ENCODE measurements around the gene GPAM.

GPAM gene

DNA sequence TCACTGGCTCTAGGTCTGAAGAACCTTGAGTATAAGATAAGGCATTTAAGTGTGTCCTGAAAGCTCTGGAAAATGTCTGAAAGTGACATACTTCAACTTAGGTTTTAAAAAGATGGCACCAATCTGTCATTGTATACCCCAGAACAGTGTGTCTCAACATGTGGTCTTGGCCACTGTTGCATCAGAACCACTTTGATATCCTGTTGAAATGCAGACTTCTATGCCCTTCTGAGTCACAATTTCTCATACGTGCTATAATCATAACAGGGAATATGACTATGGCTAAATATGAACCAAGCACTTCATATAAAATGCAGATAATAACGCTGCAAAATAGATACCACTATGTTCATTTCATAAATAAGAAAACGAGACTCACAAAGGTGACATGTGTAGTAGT is 38.0 kb upstream of the GPAM start:
- DNase-seq, result no peak
- Histone ChIP-seq H3K9me3 (ENCODE audit: insufficient read depth, low read length, severe bottlenecking) (peaks cover 1% of the 10 kb centered on the region), H3K4me1 (ENCODE audit: insufficient read depth, low read length) (no peaks in the 10 kb centered on the region), H3K4me3 (ENCODE audit: low read depth in 1 of 2, low read length in 2 of 2) (no peak overlapping the region), H3K27me3 (ENCODE audit: insufficient read depth, low read length, poor library complexity) (peaks cover 2% of the 10 kb centered on the region), H2AFZ (ENCODE audit: low read depth, low read length) (no peak overlapping the region), H3K27ac (ENCODE audit: low read length) (no peak overlapping the region), H3K9ac (ENCODE audit: low read depth, low read length) (no peak overlapping the region), H4K20me1 (ENCODE audit: insufficient read depth, low read length) (no peaks in the 10 kb centered on the region), H3K79me2 (ENCODE audit: insufficient read depth, low read length) (no peaks in the 10 kb centered on the region), H3K4me2 (ENCODE audit: insufficient read depth, low read length) (no peak overlapping the region), H3K36me3 (ENCODE audit: insufficient read depth, low read length) (no peaks in the 10 kb centered on the region)
- ATAC-seq (ENCODE audit: insufficient read depth, low read depth), result no peak
- no peak for TF ChIP-seq EZH2 (IDR thresholded peaks at IDR 0.05; ENCODE audit: borderline replicate concordance, low read depth, low read length, severe bottlenecking)
- TF ChIP-seq, protein P1, sequence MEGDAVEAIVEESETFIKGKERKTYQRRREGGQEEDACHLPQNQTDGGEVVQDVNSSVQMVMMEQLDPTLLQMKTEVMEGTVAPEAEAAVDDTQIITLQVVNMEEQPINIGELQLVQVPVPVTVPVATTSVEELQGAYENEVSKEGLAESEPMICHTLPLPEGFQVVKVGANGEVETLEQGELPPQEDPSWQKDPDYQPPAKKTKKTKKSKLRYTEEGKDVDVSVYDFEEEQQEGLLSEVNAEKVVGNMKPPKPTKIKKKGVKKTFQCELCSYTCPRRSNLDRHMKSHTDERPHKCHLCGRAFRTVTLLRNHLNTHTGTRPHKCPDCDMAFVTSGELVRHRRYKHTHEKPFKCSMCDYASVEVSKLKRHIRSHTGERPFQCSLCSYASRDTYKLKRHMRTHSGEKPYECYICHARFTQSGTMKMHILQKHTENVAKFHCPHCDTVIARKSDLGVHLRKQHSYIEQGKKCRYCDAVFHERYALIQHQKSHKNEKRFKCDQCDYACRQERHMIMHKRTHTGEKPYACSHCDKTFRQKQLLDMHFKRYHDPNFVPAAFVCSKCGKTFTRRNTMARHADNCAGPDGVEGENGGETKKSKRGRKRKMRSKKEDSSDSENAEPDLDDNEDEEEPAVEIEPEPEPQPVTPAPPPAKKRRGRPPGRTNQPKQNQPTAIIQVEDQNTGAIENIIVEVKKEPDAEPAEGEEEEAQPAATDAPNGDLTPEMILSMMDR (IDR thresholded peaks at IDR 0.05; ENCODE audit: borderline replicate concordance, extremely low read depth, low read length, poor library complexity, severe bottlenecking), result no peak

DNA sequence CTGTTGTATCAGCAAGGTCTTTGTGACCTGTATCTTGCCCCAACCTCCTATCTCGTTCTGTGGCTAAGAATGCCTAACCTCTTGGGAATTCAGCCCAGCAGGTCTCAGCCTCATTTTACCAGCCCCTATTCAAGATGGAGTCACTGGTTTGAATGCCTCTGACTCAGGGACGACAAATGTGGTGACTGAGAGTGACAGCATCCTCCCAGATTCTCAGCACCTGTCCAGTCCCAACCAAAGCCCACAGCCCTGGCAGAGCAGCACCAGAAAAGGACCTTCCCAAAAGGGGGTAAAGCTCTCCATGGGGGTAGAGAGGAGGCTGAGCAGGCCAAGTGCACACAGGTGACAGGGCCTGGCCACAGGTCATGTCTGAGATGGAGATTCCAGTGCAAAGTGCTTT is 35.4 kb upstream of the GPAM start:
- no peaks in the 10 kb centered on the region for H3K9me3 ChIP-seq (ENCODE audit: insufficient read depth, low read length, severe bottlenecking)
- H3K36me3 ChIP-seq (ENCODE audit: insufficient read depth, low read length), result no peaks in the 10 kb centered on the region
- no peak overlapping the region for H3K9ac ChIP-seq (ENCODE audit: low read depth, low read length)
- TF ChIP-seq, protein P1 (IDR thresholded peaks at IDR 0.05; ENCODE audit: borderline replicate concordance, extremely low read depth, low read length, poor library complexity, severe bottlenecking), result no peak
- no peak for TF ChIP-seq EZH2 (IDR thresholded peaks at IDR 0.05; ENCODE audit: borderline replicate concordance, low read depth, low read length, severe bottlenecking)
- ATAC-seq (ENCODE audit: insufficient read depth, low read depth) (no peak), DNase-seq (no peak)
- H3K4me2 ChIP-seq (ENCODE audit: insufficient read depth, low read length), result no peak overlapping the region
- peaks cover 11% of the 10 kb centered on the region for H3K27me3 ChIP-seq (ENCODE audit: insufficient read depth, low read length, poor library complexity)
- H2AFZ ChIP-seq (ENCODE audit: low read depth, low read length), result no peak overlapping the region
- no peaks in the 10 kb centered on the region for H4K20me1 ChIP-seq (ENCODE audit: insufficient read depth, low read length)
- H3K79me2 ChIP-seq (ENCODE audit: insufficient read depth, low read length), result no peaks in the 10 kb centered on the region
- H3K4me3 ChIP-seq (ENCODE audit: low read depth in 1 of 2, low read length in 2 of 2), result no peak overlapping the region
- H3K4me1 ChIP-seq (ENCODE audit: insufficient read depth, low read length), result no peaks in the 10 kb centered on the region
- H3K27ac ChIP-seq (ENCODE audit: low read length), result no peak overlapping the region

DNA sequence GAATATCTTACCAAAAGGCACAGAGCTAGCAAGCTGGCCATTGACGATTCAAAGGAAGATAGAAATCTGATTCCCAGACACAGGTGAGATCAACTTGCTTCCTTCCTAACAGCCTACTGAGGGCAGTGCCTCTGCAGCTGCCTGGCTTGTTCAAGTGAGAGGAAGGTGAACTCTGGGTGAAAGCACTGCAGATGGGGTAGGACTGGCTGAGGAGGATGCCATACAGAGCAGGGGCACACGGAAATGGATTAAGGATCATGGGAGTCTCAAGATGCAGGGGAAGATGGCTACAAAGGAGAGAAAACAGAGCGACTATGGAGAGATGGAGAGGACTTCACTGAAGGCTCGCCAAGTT is 34.4 kb upstream of the GPAM start:
- H3K79me2 ChIP-seq (ENCODE audit: insufficient read depth, low read length), result no peaks in the 10 kb centered on the region
- no peaks in the 10 kb centered on the region for H4K20me1 ChIP-seq (ENCODE audit: insufficient read depth, low read length)
- ATAC-seq (ENCODE audit: insufficient read depth, low read depth), result no peak
- H3K36me3 ChIP-seq (ENCODE audit: insufficient read depth, low read length), result no peaks in the 10 kb centered on the region
- H3K27ac ChIP-seq (ENCODE audit: low read length), result no peak overlapping the region
- H3K4me3 ChIP-seq (ENCODE audit: low read depth in 1 of 2, low read length in 2 of 2), result no peak overlapping the region
- H2AFZ ChIP-seq (ENCODE audit: low read depth, low read length), result no peak overlapping the region
- no peak for DNase-seq
- TF ChIP-seq, protein P1 (IDR thresholded peaks at IDR 0.05; ENCODE audit: borderline replicate concordance, extremely low read depth, low read length, poor library complexity, severe bottlenecking), result no peak
- H3K27me3 ChIP-seq (ENCODE audit: insufficient read depth, low read length, poor library complexity), result peaks cover 11% of the 10 kb centered on the region
- H3K9ac ChIP-seq (ENCODE audit: low read depth, low read length), result no peak overlapping the region
- H3K4me2 ChIP-seq (ENCODE audit: insufficient read depth, low read length), result no peak overlapping the region
- H3K9me3 ChIP-seq (ENCODE audit: insufficient read depth, low read length, severe bottlenecking), result no peaks in the 10 kb centered on the region
- H3K4me1 ChIP-seq (ENCODE audit: insufficient read depth, low read length), result no peaks in the 10 kb centered on the region

DNA sequence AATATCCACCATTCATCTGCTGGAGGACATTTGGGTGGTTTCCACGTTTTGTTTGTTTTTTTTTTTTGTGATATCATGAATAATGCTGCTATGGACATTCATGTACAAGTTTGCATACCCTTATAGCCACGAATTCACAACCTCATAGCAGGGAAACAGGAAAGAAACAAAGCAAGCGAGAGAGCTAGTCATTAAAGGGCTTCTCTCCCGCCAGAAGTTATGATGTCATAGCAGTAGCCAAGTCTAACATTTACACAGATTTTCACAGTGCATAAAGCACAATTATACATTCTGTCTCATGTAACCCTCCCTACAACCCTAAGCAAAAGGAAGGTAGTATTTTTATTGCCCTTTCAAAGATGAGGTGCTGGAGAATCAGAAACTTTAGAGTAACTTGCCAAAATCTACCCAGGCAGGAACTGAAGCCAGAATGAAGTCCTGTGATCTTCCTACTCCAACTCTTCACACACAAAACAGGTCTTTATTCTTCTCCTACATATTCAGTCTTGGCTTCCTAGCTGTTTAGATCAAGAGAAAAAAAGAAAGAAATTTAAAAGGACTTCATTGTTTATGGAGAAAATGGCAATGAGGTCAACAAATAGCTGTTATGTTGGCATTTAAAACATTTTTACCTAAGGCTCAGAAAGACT is 33.9 kb upstream of the GPAM start:
- Histone ChIP-seq H3K4me3 (ENCODE audit: low read depth in 1 of 2, low read length in 2 of 2) (no peak overlapping the region), H2AFZ (ENCODE audit: low read depth, low read length) (no peak overlapping the region), H3K4me2 (ENCODE audit: insufficient read depth, low read length) (no peak overlapping the region), H3K36me3 (ENCODE audit: insufficient read depth, low read length) (no peaks in the 10 kb centered on the region), H4K20me1 (ENCODE audit: insufficient read depth, low read length) (no peaks in the 10 kb centered on the region), H3K27ac (ENCODE audit: low read length) (no peak overlapping the region), H3K9me3 (ENCODE audit: insufficient read depth, low read length, severe bottlenecking) (no peaks in the 10 kb centered on the region), H3K27me3 (ENCODE audit: insufficient read depth, low read length, poor library complexity) (peaks cover 11% of the 10 kb centered on the region), H3K9ac (ENCODE audit: low read depth, low read length) (no peak overlapping the region), H3K4me1 (ENCODE audit: insufficient read depth, low read length) (no peaks in the 10 kb centered on the region), H3K79me2 (ENCODE audit: insufficient read depth, low read length) (no peaks in the 10 kb centered on the region)
- ATAC-seq (ENCODE audit: insufficient read depth, low read depth), result no peak
- no peak for TF ChIP-seq EZH2 (IDR thresholded peaks at IDR 0.05; ENCODE audit: borderline replicate concordance, low read depth, low read length, severe bottlenecking)
- TF ChIP-seq, protein P1 (IDR thresholded peaks at IDR 0.05; ENCODE audit: borderline replicate concordance, extremely low read depth, low read length, poor library complexity, severe bottlenecking), result no peak
- DNase-seq, result no peak
